WI38 (cell line): ENCODE results near the gene BPIFB3.

Experiments used
- H3K4me3 ChIP-seq: 2 replicates; pipeline ENCODE4 v1.5.1; 2011; ENCODE audit warnings: low read depth, mild to moderate bottlenecking, control low read depth, low read length
- CTCF ChIP-seq: IDR thresholded peaks from 2 replicates; pipeline ENCODE4 v1.5.1; 2012; ENCODE audit warnings: low read depth, mild to moderate bottlenecking, control low read depth, low read length

Gene BPIFB3

GRCh38 chr20:33053291-33054106 is at the start of gene BPIFB3:
BPIFB3 (plus strand) TSS chr20:33053903; CDS start chr20:33055436, 1,533 bp downstream.
- H3K4me3 ChIP-seq: no peak within 1 kb of the TSS
- no peak for TF ChIP-seq CTCF

GRCh38 chr20:33004141-33004751 is 49.5 kb upstream of the BPIFB3 start, which contains the start of gene SUN5:
SUN5 (minus strand) TSS chr20:33004433; CDS start chr20:33004340, 93 bp downstream.
- H3K4me3 ChIP-seq: no peak within 1 kb of the TSS
- TF ChIP-seq CTCF: no peak

GRCh38 chr20:33005132-33005566 is 48.6 kb upstream of the BPIFB3 start:
- no peak; the same call in 1 of the 2 replicates for TF ChIP-seq CTCF
- H3K4me3 ChIP-seq: no peak overlapping the region

- TF ChIP-seq CTCF: no peak
- no peak overlapping the region for H3K4me3 ChIP-seq
Measured at GRCh38 chr20:33005908-33006775, 47.6 kb upstream of the BPIFB3 start.

GRCh38 chr20:33006776-33007375 is 46.8 kb upstream of the BPIFB3 start:
- no peak overlapping the region for H3K4me3 ChIP-seq
- no peak for TF ChIP-seq CTCF

- H3K4me3 ChIP-seq: no peak within 1 kb of the TSS
- TF ChIP-seq CTCF: no peak
Measured at GRCh38 chr20:33007376-33008335, 46.0 kb upstream of the BPIFB3 start, which contains the start of gene BPIFB2. BPIFB2 (plus strand) TSS chr20:33007704; CDS start chr20:33008575, 871 bp downstream.
